A549 (cell line): ENCODE measurements around the gene NRXN3. TPM values are rescaled to one million over a fixed set of nuclear protein-coding genes. Genes with fewer than 3 reads are reported as not detected.

Experiments used
- ATAC-seq, 2 experiments: fragments of 200-7000 bp in 1 of 2; fragments of >200 bp in 1 of 2; cut with Nextera tagmentation in 1 of 2; cut with Tn5 transposase in 1 of 2; 3 replicates each; pipeline versions ENCODE4 v1.8.0 to v1.9.1; 2018 to 2020; ENCODE audit warnings: mild to moderate bottlenecking in 1 of 2, moderate library complexity in 1 of 2
- CTCF ChIA-PET: fragments of 300-600 bp; sonication (Branson Sonifier 250); formaldehyde crosslinking; extraction: SDS; loops from one replicate; lab custom pipeline; 2021; ENCODE audit warnings: antibody characterized with exemption, inconsistent platforms; lab: Yijun Ruan, JAX
- POLR2A ChIA-PET: fragments of 350-600 bp; formaldehyde crosslinking; extraction: SDS; loops from one replicate; lab custom pipeline; 2021; ENCODE audit warnings: antibody characterized with exemption, inconsistent platforms; lab: Yijun Ruan, JAX
- DNase-seq, 2 experiments: peaks; one replicate each; pipeline versions ENCODE4 v3.0.0 to v3.0.0-alpha.2; 2011 to 2016; ENCODE audit warnings: low read depth in 1 of 2, low spot score in 1 of 2
- FAIRE-seq: peaks from 2 replicates; lab custom pipeline; 2011; peaks lifted over from hg19 to GRCh38; lab: Jason Lieb, UNC
- H3K27ac ChIP-seq, 2 experiments: fragments of >200 bp; sonication (Bioruptor Twin); formaldehyde crosslinking; 3 replicates each; pipeline ENCODE4 v1.5.1; 2016 to 2017
- H3K4me1 ChIP-seq: fragments of >200 bp; sonication (Bioruptor Twin); formaldehyde crosslinking; 3 replicates; pipeline ENCODE4 v1.6.1; 2016
- H3K4me2 ChIP-seq: fragments of >200 bp; sonication (Bioruptor Twin); formaldehyde crosslinking; 3 replicates; pipeline ENCODE4 v1.6.1; 2016
- H3K4me3 ChIP-seq: fragments of >200 bp; sonication (Bioruptor Twin); formaldehyde crosslinking; 3 replicates; pipeline ENCODE4 v1.5.1; 2016
- H3K9me3 ChIP-seq: fragments of >200 bp; sonication (Bioruptor Twin); formaldehyde crosslinking; 3 replicates; pipeline ENCODE4 v1.6.1; 2016
- CBX2 ChIP-seq: fragments of 200-600 bp; sonication (generic); IDR thresholded peaks from 2 replicates; pipeline ENCODE4 v1.6.1; 2016; ENCODE audit warnings: low read depth, mild to moderate bottlenecking, borderline replicate concordance
- ESRRA ChIP-seq: fragments of 150-350 bp; IDR thresholded peaks from 2 replicates; pipeline ENCODE4 v1.6.1; 2014; ENCODE audit warnings: mild to moderate bottlenecking, low read length, borderline replicate concordance
- HEYL ChIP-seq: fragments of 250-450 bp; sonication (Bioruptor Pico); IDR thresholded peaks from 2 replicates; pipeline ENCODE4 v1.8.0; 2021; ENCODE audit warnings: mild to moderate bottlenecking, moderate library complexity
- JUN ChIP-seq, 2 experiments: fragments of >200 bp; sonication (Bioruptor Twin); formaldehyde crosslinking; IDR thresholded peaks; 2 replicates in 1 of 2; 3 replicates in 1 of 2; pipeline ENCODE4 v1.6.1; 2016 to 2017
- KDM5A ChIP-seq: fragments of 200-600 bp; sonication (generic); IDR thresholded peaks from 2 replicates; pipeline ENCODE4 v1.6.1; 2016; ENCODE audit warnings: antibody characterized with exemption, mild to moderate bottlenecking
- MAFK ChIP-seq: fragments of 450-650 bp; IDR thresholded peaks from 2 replicates; pipeline ENCODE4 v1.6.1; 2014; ENCODE audit not compliant: partially characterized antibody
- MAZ ChIP-seq: fragments of 150-350 bp; IDR thresholded peaks from 2 replicates; pipeline ENCODE4 v1.6.1; 2014; ENCODE audit warnings: antibody characterized with exemption, low read depth, low read length, borderline replicate concordance
- NPAS2 ChIP-seq: fragments of 250-450 bp; sonication (Bioruptor Pico); IDR thresholded peaks from 2 replicates; pipeline ENCODE4 v1.8.0; 2022; ENCODE audit warnings: mild to moderate bottlenecking, moderate library complexity, borderline replicate concordance
- RAD21 ChIP-seq, 2 experiments: fragments of >200 bp in 1 of 2; sonication (Bioruptor Twin) in 1 of 2; formaldehyde crosslinking in 1 of 2; IDR thresholded peaks in 1 of 2; conservative IDR thresholded peaks in 1 of 2; 2 replicates in 1 of 2; 3 replicates in 1 of 2; pipeline ENCODE4 v1.6.1; 2012 to 2018; ENCODE audit warnings: inconsistent platforms in 1 of 2
- RNF2 ChIP-seq: fragments of 200-600 bp; sonication (generic); IDR thresholded peaks from 2 replicates; pipeline ENCODE4 v1.6.1; 2016; ENCODE audit warnings: low read depth, mild to moderate bottlenecking, antibody characterized with exemption, moderate library complexity, borderline replicate concordance
- SMC3 ChIP-seq: fragments of >200 bp; sonication (Bioruptor Twin); formaldehyde crosslinking; IDR thresholded peaks from 3 replicates; pipeline ENCODE4 v1.6.1; 2018; ENCODE audit warnings: inconsistent platforms
- SREBF2 ChIP-seq: fragments of 450-650 bp; IDR thresholded peaks from 2 replicates; pipeline ENCODE4 v1.6.1; 2014; ENCODE audit warnings: mild to moderate bottlenecking, moderate library complexity
- TFCP2L1 ChIP-seq: fragments of 250-450 bp; sonication (Bioruptor Pico); IDR thresholded peaks from 2 replicates; pipeline ENCODE4 v1.5.0; 2021; ENCODE audit warnings: mild to moderate bottlenecking
- ZC3H11A ChIP-seq: fragments of 450-650 bp; IDR thresholded peaks from 2 replicates; pipeline ENCODE4 v1.6.1; 2014; ENCODE audit warnings: antibody characterized with exemption, mild to moderate bottlenecking
- ZFP36 ChIP-seq: fragments of 450-650 bp; IDR thresholded peaks from 2 replicates; pipeline ENCODE4 v1.6.1; 2014; ENCODE audit warnings: borderline replicate concordance; ENCODE audit not compliant: partially characterized antibody
- WGBS: methylation state at CpG from one replicate; pipeline ENCODE4 v1.1.6; 2017; ENCODE audit errors: missing lambda C conversion rate; 5-methylcytosine and 5-hydroxymethylcytosine counted together
- polyA plus RNA-seq, 4 experiments: library from polyadenylated mRNA; depleted of rRNA in 3 of 4; stranded (reverse); fragments of >200 nt; fragmentation: RNase III in 1 of 4; extraction: RNeasy Plus Mini Kit Qiagen cat#74134 plus additional on column Dnase treatment in 1 of 4; gene quantifications; 2 replicates in 3 of 4; 3 replicates in 1 of 4; pipeline ENCODE4 v1.2.3, GENCODE V29; 2011 to 2017
- TF ChIP-seq, protein P1 (sequence below): IDR thresholded peaks from 2 replicates; pipeline ENCODE4 v1.6.1; 2012
- TF ChIP-seq, protein P2 (sequence below): fragments of 200-600 bp; sonication (generic); IDR thresholded peaks from 2 replicates; pipeline ENCODE4 v1.6.1; 2016; ENCODE audit warnings: antibody characterized with exemption, mild to moderate bottlenecking, moderate library complexity
- TF ChIP-seq, protein P3 (sequence below): IDR thresholded peaks from 2 replicates; pipeline ENCODE4 v1.6.1; 2012
- TF ChIP-seq, protein P4 (sequence below): fragments of >200 bp; sonication (Bioruptor Twin); formaldehyde crosslinking; IDR thresholded peaks from 3 replicates; pipeline ENCODE4 v1.6.1; 2016
- TF ChIP-seq, protein P5 (sequence below): fragments of 450-650 bp; IDR thresholded peaks from 2 replicates; pipeline ENCODE4 v1.6.1; 2014; ENCODE audit warnings: antibody characterized with exemption
- TF ChIP-seq, protein P6 (sequence below): IDR thresholded peaks from 2 replicates; pipeline ENCODE4 v1.6.1; 2012; ENCODE audit warnings: low read depth, borderline replicate concordance
- TF ChIP-seq, protein P7 (sequence below): fragments of 250-450 bp; sonication (Bioruptor Pico); IDR thresholded peaks from 2 replicates; pipeline ENCODE4 v1.5.0; 2020; ENCODE audit warnings: low read depth, mild to moderate bottlenecking, moderate library complexity
- TF ChIP-seq, protein P8 (sequence below): fragments of 250-450 bp; sonication (Bioruptor Pico); IDR thresholded peaks from 2 replicates; pipeline ENCODE4 v1.5.0; 2021; ENCODE audit warnings: mild to moderate bottlenecking, moderate library complexity, borderline replicate concordance

Gene NRXN3
- polyA plus RNA-seq, 2 of the 4 experiments (the other 2 are of a cell fraction), result 0.62 to 2.3 TPM

DNA sequence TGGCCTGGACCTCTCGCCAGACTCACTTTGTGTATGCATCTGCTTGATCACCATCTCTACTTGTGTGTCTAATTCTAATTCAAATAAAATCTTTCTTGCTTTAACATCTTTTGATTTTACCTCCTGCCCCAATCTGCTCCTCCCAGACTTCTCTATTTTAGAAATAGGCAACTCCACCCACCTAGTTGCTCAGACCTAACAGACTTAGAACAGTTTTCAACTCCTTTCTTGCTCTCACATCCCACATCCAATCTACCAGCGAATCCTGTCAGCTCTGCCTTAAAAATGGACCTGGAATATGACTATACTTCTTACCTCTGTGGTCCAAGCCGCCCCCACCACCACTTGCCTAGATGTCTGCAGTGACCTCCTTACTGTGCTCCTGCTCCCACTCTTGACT is 18.7 kb downstream of the NRXN3 start (continued):
- TF ChIP-seq HEYL (CRISPR knock-in tag) (no peak), SREBF2 (no peak)
- TF ChIP-seq, protein P1, sequence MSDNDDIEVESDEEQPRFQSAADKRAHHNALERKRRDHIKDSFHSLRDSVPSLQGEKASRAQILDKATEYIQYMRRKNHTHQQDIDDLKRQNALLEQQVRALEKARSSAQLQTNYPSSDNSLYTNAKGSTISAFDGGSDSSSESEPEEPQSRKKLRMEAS, result no peak
- TF ChIP-seq, all 56 proteins: peak for 0

DNA sequence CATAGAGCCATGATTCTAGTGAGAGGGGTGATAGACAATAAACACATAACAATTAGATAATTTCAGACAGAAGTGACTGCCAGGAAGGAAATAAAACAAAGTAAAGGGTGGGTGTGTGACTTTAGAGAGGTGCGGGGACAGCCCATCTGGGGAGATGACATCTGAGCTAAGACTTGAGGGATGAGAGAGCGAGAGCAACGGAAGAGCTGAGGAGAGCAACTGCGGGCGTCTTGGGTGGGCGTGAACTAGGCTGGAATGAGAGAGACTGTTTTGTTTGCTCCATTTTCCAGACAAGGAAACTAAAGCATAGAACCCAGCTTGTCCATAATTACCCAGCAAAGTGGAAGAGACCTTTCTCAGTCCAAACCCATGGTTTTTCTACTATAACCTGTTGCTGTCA is 25.3 kb downstream of the NRXN3 start:
- CTCF ChIA-PET, result no interaction called here

DNA sequence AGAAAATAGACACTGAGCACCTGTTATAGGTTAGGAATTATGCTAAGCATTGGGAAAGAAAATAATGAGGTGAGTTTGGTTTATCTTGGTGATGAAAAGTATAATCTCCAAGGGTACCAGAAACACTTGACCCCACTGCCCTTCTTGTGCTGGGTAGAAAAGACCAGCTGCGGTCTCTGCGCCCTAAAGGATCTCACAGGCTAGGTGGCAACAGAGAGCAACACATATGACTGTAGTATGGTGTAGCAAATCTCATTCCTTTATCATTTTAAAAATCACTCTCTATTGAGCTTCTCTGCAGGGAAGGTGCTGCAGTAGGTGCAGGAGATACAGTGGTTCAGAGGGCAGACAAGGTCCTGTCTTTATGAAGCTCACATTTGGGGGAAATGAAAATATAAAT is 26.1 kb downstream of the NRXN3 start:
- no peaks in the 10 kb centered on the region for H3K4me1 ChIP-seq
- ATAC-seq, result peak in 1 of 2 experiments; percentile 38; a peak in 2 of 6 replicates
- WGBS, result 0% methylated on average over 2 of the region's 2 CpGs
- H3K4me3 ChIP-seq, result no peak overlapping the region
- no peak for FAIRE-seq
- ChIA-PET POLR2A (no interaction called here), CTCF (no interaction called here)
- H3K9me3 ChIP-seq, result no peaks in the 10 kb centered on the region
- no peak overlapping the region for H3K4me2 ChIP-seq
- TF ChIP-seq TFCP2L1 (CRISPR knock-in tag), result no peak
- TF ChIP-seq KDM5A, result no peak
- no peak for TF ChIP-seq NPAS2 (CRISPR knock-in tag)
- TF ChIP-seq ESRRA, result no peak
- no peak for TF ChIP-seq ZC3H11A
- TF ChIP-seq, protein P2, sequence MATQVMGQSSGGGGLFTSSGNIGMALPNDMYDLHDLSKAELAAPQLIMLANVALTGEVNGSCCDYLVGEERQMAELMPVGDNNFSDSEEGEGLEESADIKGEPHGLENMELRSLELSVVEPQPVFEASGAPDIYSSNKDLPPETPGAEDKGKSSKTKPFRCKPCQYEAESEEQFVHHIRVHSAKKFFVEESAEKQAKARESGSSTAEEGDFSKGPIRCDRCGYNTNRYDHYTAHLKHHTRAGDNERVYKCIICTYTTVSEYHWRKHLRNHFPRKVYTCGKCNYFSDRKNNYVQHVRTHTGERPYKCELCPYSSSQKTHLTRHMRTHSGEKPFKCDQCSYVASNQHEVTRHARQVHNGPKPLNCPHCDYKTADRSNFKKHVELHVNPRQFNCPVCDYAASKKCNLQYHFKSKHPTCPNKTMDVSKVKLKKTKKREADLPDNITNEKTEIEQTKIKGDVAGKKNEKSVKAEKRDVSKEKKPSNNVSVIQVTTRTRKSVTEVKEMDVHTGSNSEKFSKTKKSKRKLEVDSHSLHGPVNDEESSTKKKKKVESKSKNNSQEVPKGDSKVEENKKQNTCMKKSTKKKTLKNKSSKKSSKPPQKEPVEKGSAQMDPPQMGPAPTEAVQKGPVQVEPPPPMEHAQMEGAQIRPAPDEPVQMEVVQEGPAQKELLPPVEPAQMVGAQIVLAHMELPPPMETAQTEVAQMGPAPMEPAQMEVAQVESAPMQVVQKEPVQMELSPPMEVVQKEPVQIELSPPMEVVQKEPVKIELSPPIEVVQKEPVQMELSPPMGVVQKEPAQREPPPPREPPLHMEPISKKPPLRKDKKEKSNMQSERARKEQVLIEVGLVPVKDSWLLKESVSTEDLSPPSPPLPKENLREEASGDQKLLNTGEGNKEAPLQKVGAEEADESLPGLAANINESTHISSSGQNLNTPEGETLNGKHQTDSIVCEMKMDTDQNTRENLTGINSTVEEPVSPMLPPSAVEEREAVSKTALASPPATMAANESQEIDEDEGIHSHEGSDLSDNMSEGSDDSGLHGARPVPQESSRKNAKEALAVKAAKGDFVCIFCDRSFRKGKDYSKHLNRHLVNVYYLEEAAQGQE, result no peak
- TF ChIP-seq, protein P3, sequence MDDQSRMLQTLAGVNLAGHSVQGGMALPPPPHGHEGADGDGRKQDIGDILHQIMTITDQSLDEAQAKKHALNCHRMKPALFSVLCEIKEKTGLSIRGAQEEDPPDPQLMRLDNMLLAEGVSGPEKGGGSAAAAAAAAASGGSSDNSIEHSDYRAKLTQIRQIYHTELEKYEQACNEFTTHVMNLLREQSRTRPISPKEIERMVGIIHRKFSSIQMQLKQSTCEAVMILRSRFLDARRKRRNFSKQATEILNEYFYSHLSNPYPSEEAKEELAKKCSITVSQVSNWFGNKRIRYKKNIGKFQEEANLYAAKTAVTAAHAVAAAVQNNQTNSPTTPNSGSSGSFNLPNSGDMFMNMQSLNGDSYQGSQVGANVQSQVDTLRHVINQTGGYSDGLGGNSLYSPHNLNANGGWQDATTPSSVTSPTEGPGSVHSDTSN, result no peak
- no peak for TF ChIP-seq MAFK
- no peak for TF ChIP-seq JUN (IDR thresholded peaks at IDR 0.05)
- TF ChIP-seq, protein P4, sequence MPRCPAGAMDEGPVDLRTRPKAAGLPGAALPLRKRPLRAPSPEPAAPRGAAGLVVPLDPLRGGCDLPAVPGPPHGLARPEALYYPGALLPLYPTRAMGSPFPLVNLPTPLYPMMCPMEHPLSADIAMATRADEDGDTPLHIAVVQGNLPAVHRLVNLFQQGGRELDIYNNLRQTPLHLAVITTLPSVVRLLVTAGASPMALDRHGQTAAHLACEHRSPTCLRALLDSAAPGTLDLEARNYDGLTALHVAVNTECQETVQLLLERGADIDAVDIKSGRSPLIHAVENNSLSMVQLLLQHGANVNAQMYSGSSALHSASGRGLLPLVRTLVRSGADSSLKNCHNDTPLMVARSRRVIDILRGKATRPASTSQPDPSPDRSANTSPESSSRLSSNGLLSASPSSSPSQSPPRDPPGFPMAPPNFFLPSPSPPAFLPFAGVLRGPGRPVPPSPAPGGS, result no peak
- no peak for TF ChIP-seq SMC3
- no peak for TF ChIP-seq RNF2
- TF ChIP-seq, protein P5, sequence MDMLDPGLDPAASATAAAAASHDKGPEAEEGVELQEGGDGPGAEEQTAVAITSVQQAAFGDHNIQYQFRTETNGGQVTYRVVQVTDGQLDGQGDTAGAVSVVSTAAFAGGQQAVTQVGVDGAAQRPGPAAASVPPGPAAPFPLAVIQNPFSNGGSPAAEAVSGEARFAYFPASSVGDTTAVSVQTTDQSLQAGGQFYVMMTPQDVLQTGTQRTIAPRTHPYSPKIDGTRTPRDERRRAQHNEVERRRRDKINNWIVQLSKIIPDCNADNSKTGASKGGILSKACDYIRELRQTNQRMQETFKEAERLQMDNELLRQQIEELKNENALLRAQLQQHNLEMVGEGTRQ, result no peak
- TF ChIP-seq, protein P6, sequence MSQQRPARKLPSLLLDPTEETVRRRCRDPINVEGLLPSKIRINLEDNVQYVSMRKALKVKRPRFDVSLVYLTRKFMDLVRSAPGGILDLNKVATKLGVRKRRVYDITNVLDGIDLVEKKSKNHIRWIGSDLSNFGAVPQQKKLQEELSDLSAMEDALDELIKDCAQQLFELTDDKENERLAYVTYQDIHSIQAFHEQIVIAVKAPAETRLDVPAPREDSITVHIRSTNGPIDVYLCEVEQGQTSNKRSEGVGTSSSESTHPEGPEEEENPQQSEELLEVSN, result no peak
- TF ChIP-seq, protein P7, sequence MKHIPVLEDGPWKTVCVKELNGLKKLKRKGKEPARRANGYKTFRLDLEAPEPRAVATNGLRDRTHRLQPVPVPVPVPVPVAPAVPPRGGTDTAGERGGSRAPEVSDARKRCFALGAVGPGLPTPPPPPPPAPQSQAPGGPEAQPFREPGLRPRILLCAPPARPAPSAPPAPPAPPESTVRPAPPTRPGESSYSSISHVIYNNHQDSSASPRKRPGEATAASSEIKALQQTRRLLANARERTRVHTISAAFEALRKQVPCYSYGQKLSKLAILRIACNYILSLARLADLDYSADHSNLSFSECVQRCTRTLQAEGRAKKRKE, result no peak
- TF ChIP-seq, protein P8, sequence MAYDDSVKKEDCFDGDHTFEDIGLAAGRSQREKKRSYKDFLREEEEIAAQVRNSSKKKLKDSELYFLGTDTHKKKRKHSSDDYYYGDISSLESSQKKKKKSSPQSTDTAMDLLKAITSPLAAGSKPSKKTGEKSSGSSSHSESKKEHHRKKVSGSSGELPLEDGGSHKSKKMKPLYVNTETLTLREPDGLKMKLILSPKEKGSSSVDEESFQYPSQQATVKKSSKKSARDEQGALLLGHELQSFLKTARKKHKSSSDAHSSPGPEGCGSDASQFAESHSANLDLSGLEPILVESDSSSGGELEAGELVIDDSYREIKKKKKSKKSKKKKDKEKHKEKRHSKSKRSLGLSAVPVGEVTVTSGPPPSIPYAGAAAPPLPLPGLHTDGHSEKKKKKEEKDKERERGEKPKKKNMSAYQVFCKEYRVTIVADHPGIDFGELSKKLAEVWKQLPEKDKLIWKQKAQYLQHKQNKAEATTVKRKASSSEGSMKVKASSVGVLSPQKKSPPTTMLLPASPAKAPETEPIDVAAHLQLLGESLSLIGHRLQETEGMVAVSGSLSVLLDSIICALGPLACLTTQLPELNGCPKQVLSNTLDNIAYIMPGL, result no peak
- TF ChIP-seq ZFP36, result no peak
- no peak for TF ChIP-seq MAZ
- TF ChIP-seq CBX2, result no peak
- H3K27ac ChIP-seq, result no peak overlapping the region
- no peak for DNase-seq

More for the DNA sequence above, 25.3 kb downstream of the NRXN3 start:
- no peak for TF ChIP-seq RAD21 (conservative IDR thresholded peaks at IDR 0.05 in 1 of 2, IDR thresholded peaks at IDR 0.05 in 1 of 2)
- ATAC-seq, result no peak
- DNase-seq, result no peak
- H3K4me1 ChIP-seq, result no peaks in the 10 kb centered on the region
- 54% methylated on average over 6 of the region's 6 CpGs for WGBS
- no peak for FAIRE-seq
- POLR2A ChIA-PET, result no interaction called here
- H3K4me3 ChIP-seq, result no peak overlapping the region
- H3K4me2 ChIP-seq, result no peak overlapping the region
- no peak overlapping the region for H3K27ac ChIP-seq
- no peaks in the 10 kb centered on the region for H3K9me3 ChIP-seq
